Left cardiac atrium (tissue), 4 donors: ENCODE measurements around the gene ADRM1. TPM values are rescaled to one million over a fixed set of nuclear protein-coding genes. Genes with fewer than 3 reads are reported as not detected.

ENCODE experiments used
- ATAC-seq, 2 donors: fragments of 200-7000 bp; cut with Tn5 transposase; one replicate each; pipeline ENCODE4 v1.9.1; 2020; ENCODE audit warnings: mild to moderate bottlenecking in 2 of 2, moderate library complexity in 2 of 2
- DNase-seq: peaks from one replicate; pipeline ENCODE4 v3.0.0-alpha.2; 2020
- intact Hi-C, 2 donors: fragments of 100-400 bp; cut with DNase I; formaldehyde crosslinking; loops; one replicate each; pipeline versions ENCODE4 v1.14.1 to v1.15.1; 2022 to 2023
- total RNA-seq, 2 donors: library from RNA; stranded (reverse); fragmentation: NEBNext Ultra II Directional; extraction: Animal tissue kit (Norgen Biotek cat#: 25700); gene quantifications; one replicate each; pipeline ENCODE4 v1.2.1, GENCODE V29; 2021
- donor health status: DM: no; HTN: yes; CAD: no.
- donor health status: DM: no; HTN: yes; CAD: no; lungs with severe emphysema.
- donor health status: DM: yes; HTN: yes; CAD: no.
- donor health status: Dilated cardiomyopathy.

ADRM1 gene
- total RNA-seq, 2 donors from 2014 or later: 57.9 to 76.9 TPM

- ATAC-seq (no peak), DNase-seq (no peak)
- intact Hi-C loops: no loop called here
These were observed 14.4 kb downstream of the ADRM1 start for GRCh38 chr20:62317167-62317655.

- DNase-seq: no peak
- intact Hi-C loops: no loop called here
- ATAC-seq: no peak
These were observed 15.9 kb downstream of the ADRM1 start for GRCh38 chr20:62318400-62319345.

GRCh38 chr20:62319346-62319909 is 16.6 kb downstream of the ADRM1 start:
- ATAC-seq: no peak
- DNase-seq: no peak
- intact Hi-C loops: no loop called here

- ATAC-seq (peak in 1 of 2 donors; percentile 10), DNase-seq (no peak)
- intact Hi-C loops: no loop called here
These were observed 18.0 kb downstream of the ADRM1 start for GRCh38 chr20:62320581-62321354.

- DNase-seq (no peak), ATAC-seq (peak; percentile 11 to 25)
- intact Hi-C loops: no loop called here
These were observed 18.7 kb downstream of the ADRM1 start for GRCh38 chr20:62321521-62321948.

DNA sequence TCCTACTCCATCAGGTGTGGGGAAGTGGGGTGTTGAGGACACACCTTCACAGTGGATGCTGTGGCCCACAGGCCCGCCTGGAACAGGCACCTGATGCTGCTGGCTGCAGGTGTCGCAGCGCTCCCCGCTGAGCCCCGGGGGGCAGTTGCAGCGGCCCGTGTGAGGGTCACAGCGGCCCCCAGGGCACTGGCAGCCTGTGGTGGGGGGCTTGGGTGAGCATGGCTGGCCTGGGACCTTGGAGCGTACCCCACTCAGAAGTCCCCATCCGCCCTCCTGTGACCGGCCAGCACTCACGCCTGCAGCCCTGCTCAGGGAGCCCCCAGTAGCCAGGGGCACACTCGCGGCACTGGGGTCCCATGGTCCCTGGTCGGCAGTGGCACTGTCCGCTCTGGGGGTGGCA is 19.2 kb downstream of the ADRM1 start:
- intact Hi-C loops: no loop called here
- DNase-seq (no peak), ATAC-seq (no peak)

- no peak for DNase-seq
- intact Hi-C loops: no loop called here
- ATAC-seq: no peak
These were observed 19.8 kb downstream of the ADRM1 start for GRCh38 chr20:62322492-62323041.

DNA sequence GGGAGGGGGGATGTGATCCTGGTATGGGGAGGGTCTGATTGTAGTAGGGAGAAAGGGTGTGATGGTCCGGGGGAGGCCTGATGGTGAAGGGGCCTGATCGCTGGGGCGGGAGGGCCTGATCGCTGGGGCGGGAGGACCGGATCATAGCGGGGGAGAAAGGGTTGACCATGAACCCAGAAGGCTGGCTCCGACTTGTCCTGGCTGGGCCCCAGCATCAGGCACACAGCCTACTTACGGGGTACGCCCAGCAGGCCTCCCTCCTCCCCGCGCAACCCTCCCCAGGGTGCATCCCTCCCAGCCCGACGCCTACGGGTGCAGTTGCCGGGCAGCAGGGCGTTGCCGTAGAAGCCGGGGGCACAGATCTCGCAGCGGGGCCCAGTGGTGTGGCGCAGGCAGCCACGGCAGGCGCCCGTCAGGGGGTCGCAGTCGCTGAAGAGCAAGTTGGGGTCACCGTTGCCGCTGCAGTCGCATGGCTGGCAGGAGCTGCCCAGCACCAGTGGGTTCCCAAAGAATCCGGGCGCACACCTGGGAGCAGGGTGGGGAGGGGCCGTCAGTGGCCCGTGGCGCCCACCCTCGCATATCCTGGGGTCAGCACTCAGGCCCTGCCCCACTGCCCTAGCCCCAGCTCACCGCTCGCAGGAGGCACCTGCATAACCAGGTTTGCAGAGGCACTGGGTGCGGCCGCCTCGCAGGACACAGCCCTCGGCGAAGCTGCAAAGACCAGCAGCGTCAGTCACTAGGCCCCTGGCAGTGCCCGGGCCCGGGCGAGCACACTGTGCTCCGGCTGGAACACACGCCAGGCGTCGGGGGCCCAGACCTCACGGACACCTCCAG is 20.6 kb downstream of the ADRM1 start:
- no peak for DNase-seq
- ATAC-seq: peak in 1 of 2 donors; percentile 9
- intact Hi-C loops: no loop called here

- DNase-seq (no peak), ATAC-seq (no peak)
- intact Hi-C loops: no loop called here
These were observed 21.4 kb downstream of the ADRM1 start for GRCh38 chr20:62323980-62324906.

DNA sequence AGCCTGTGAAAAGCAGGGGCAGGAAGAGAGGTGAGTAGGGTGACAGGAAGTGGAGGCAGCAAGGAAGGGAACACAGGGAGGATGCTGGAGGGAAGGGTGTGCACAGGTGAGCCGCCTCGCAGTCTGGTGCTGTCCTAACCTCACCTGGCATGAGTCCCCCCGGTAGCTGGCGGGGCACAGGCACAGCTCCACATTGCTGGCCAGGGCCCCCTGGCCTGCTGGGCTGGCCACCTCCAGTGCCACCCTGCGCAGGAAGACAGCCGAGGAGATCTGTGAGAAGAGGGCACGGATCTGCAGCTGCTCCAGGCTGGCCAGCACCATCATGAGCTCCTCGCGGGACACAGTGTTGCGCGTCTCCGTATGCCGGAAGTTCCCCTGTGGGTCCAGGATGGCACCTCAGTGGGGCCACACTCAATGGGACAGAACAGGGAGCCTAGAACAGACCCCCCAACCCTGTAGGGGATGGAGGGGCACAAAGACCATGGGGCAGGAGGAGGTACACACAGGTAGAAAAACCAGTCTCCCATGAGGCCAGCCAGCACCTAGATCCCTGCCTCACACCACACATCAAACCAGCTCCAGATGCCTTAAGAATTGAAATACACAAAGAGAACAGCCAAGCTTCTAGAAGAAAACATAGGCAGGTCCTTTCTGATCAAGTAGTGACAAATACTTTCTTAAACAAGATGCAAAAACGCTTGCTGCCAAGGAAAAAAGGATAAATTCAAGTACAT is 22.5 kb downstream of the ADRM1 start:
- intact Hi-C loops: no loop called here
- ATAC-seq (no peak), DNase-seq (no peak)

GRCh38 chr20:62326559-62326958 is 23.8 kb downstream of the ADRM1 start:
- ATAC-seq: no peak
- intact Hi-C loops: no loop called here
- DNase-seq: no peak

DNA sequence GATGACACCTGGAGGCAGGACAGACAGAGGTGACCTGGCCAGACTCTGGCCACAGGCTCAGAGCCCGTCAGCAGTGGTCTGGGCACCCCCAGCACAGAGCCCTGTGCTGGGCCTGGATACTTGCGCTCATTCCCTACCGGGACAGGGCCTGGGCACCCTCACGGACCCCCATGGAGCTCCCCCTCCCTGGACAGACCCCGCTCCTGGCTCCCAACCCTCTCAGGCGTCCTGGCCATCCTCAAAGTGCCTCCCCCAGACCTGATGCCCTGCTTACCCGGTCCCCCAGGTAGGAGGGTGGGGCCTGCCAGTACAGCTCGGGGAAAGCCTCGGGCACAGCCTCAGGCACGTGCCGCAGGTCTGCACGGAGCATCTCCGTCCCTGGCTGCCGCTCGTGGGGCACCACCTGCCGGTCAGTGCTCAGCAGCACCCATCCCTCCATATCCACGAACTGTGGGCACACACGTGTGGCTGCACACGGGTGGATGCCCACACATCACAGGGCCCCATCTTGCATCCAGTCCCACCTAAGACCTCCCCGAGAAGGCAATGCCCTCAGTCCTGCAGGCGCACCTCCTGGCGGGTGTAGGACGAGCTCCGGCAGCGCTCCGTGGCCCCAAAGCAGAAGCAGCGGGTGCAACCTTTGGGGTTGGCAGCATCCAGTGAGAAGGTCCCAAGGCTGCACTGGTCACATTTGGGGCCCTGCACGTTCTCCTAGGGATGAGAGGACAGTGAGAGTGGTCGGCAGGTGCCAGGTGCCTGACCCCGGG is 24.3 kb downstream of the ADRM1 start:
- intact Hi-C loops: no loop called here
- DNase-seq: no peak
- no peak for ATAC-seq

- intact Hi-C loops: no loop called here
- no peak for ATAC-seq
- no peak for DNase-seq
These were observed 25.1 kb downstream of the ADRM1 start for GRCh38 chr20:62327726-62328495.

DNA sequence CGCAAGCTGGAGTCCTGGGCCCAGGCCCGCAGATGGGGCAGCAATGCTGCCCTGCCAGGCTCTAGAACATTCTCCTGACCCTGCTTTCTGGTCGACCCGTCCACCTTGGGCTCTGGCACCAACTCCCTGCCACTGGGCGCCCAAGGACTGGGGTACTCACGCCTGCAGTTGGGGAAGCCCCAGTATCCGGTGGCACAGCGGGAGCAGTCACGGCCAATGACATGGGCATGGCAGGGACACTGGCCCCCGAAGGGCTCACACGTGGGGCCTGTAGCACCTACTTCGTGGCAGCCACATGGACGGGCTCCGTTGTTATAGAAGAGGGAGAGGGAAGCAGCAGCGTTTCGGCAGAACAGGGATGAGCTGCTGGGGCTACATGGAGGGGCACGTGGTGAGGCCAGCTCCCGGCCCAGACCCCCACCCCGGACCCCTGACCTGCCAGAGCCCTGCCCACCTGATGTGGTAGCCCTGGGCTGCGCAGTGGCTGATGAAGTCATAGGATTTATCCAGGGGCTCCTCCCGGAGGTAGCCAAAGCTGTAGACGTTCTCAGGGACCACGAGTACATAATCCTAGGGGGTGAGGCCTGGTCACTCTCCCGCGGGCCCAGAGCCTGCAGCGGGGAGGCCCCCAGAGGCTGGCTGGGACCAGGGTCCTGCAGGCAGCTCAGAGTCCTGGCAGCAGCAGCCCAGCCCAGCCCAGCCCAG is 26.0 kb downstream of the ADRM1 start:
- intact Hi-C loops: no loop called here
- no peak for DNase-seq
- no peak for ATAC-seq
